Femur (tissue), 1 donor: ENCODE measurements around the gene RYR1.
"Not testable (repeated sequence)": the region's sequence is repeated elsewhere in the genome, so short reads cannot be mapped to it uniquely, and the experiment has no call there.

Experiments used
- DNase-seq: peaks from one replicate; pipeline ENCODE4 v3.0.0-alpha.2; 2017

Gene RYR1

GRCh38 chr19:38626401-38626800 is 192.9 kb downstream of the RYR1 start:
- DNase-seq, result no peak

GRCh38 chr19:38629568-38629967 is 196.1 kb downstream of the RYR1 start:
- DNase-seq, result no peak

GRCh38 chr19:38631301-38631700 is 197.8 kb downstream of the RYR1 start:
- DNase-seq, result not testable (repeated sequence)

- not testable (repeated sequence) for DNase-seq
Measured at GRCh38 chr19:38631811-38632475, 198.5 kb downstream of the RYR1 start.

- no peak for DNase-seq
Measured at GRCh38 chr19:38632476-38633213, 199.2 kb downstream of the RYR1 start.

GRCh38 chr19:38634757-38635482 is 201.4 kb downstream of the RYR1 start:
- peak; percentile 88 for DNase-seq

- no peak for DNase-seq
Measured at GRCh38 chr19:38635483-38636399, 202.2 kb downstream of the RYR1 start.
